Measurements from ENCODE around the gene CUL7. TPM values are rescaled to one million over a fixed set of nuclear protein-coding genes. Genes with fewer than 3 reads are reported as not detected.

Gene CUL7
- total and polyA plus RNA-seq, 10 of the 15 experiments (the other 5 are each of a cell fraction or from before 2014, with no cell fraction given): 0.66 to 18.4 (median 10.9) TPM

GRCh38 chr6:43093436-43094289 lies 40.0 kb upstream of the CUL7 start (continued):
- no peak for TF ChIP-seq ZBTB4 (CRISPR knock-in tag; IDR thresholded peaks at IDR 0.05)
- TF ChIP-seq MTA2 (IDR thresholded peaks at IDR 0.05; ENCODE audit: low read depth): no peak
- no peak for TF ChIP-seq IKZF1 (conservative IDR thresholded peaks at IDR 0.05)
- no peak for TF ChIP-seq MAX (IDR thresholded peaks at IDR 0.05; ENCODE audit: low read depth, low read length)
- no peak for TF ChIP-seq TCF3 (IDR thresholded peaks at IDR 0.05; ENCODE audit: borderline replicate concordance, insufficient read depth, low read depth, low read length)
- no peak for TF ChIP-seq BRCA1 (IDR thresholded peaks at IDR 0.05; ENCODE audit: low read depth, low read length)
- no peak for TF ChIP-seq IKZF2 (IDR thresholded peaks at IDR 0.05)
- TF ChIP-seq, protein P1, sequence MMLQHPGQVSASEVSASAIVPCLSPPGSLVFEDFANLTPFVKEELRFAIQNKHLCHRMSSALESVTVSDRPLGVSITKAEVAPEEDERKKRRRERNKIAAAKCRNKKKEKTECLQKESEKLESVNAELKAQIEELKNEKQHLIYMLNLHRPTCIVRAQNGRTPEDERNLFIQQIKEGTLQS (IDR thresholded peaks at IDR 0.05; ENCODE audit: borderline replicate concordance, extremely low read depth, low read depth, low read length): no peak
- no peak for TF ChIP-seq NFYB (IDR thresholded peaks at IDR 0.05; ENCODE audit: insufficient read depth, low read depth, low read length)
- TF ChIP-seq ATF2 (IDR thresholded peaks at IDR 0.05; ENCODE audit: low read length): no peak
- TF ChIP-seq ZBTB11 (CRISPR knock-in tag; IDR thresholded peaks at IDR 0.05): no peak
- TF ChIP-seq DPF2 (IDR thresholded peaks at IDR 0.05): no peak
- TF ChIP-seq HDGF (IDR thresholded peaks at IDR 0.05): no peak
- TF ChIP-seq SMARCA5 (IDR thresholded peaks at IDR 0.05): no peak

Data from GM12878 (cell line).